Measurements from ENCODE around the gene LARGE2.

GRCh38 chr11:45885274-45885920 is 37.1 kb upstream of the LARGE2 start, which contains the start of gene MAPK8IP1:
- TF ChIP-seq CTCF (IDR thresholded peaks at IDR 0.05 in 8 of 11, conservative IDR thresholded peaks at IDR 0.05 in 3 of 11) = no peak
- no peak for TF ChIP-seq POLR2A (IDR thresholded peaks at IDR 0.05)
